ACC112 (cell line): ENCODE measurements around the gene NTM.

Experiments
- H2AFZ ChIP-seq: fragments of 200-600 bp; sonication (generic); one replicate; pipeline ENCODE4 v1.6.0; 2017; ENCODE audit warnings: antibody characterized with exemption, low read length; ENCODE audit not compliant: unreplicated experiment
- H3K27ac ChIP-seq: fragments of 200-600 bp; sonication (generic); 2 replicates; pipeline ENCODE4 v1.5.1; 2014; ENCODE audit warnings: low read depth, mild to moderate bottlenecking, antibody characterized with exemption, low read length, moderate library complexity
- H3K27me3 ChIP-seq: fragments of 200-600 bp; sonication (generic); 2 replicates; pipeline ENCODE4 v1.6.1; 2014; ENCODE audit warnings: mild to moderate bottlenecking, antibody characterized with exemption, low read length, moderate library complexity, mixed read lengths; ENCODE audit not compliant: insufficient read depth
- H3K36me3 ChIP-seq: fragments of 200-600 bp; sonication (generic); 2 replicates; pipeline ENCODE4 v1.6.1; 2016; ENCODE audit warnings: mild to moderate bottlenecking, antibody characterized with exemption, low read length, moderate library complexity, mixed read lengths; ENCODE audit not compliant: insufficient read depth
- H3K4me1 ChIP-seq: fragments of 200-600 bp; sonication (generic); one replicate; pipeline ENCODE4 v1.6.1; 2016; ENCODE audit warnings: low read length, mixed read lengths; ENCODE audit not compliant: insufficient read depth, unreplicated experiment, control insufficient read depth
- H3K4me3 ChIP-seq: fragments of 200-600 bp; sonication (generic); 2 replicates; pipeline ENCODE4 v1.5.1; 2014; ENCODE audit warnings: mild to moderate bottlenecking, low read depth, low read length
- H3K79me2 ChIP-seq: fragments of 200-600 bp; sonication (generic); one replicate; pipeline ENCODE4 v1.6.0; 2016; ENCODE audit warnings: low read length; ENCODE audit not compliant: control insufficient read depth, unreplicated experiment, insufficient read depth

NTM gene

GRCh38 chr11:132088551-132088950, 718.1 kb downstream of the NTM start:
- no peaks in the 10 kb centered on the region for H3K27me3 ChIP-seq
- no peak overlapping the region for H3K4me3 ChIP-seq
- no peak overlapping the region for H2AFZ ChIP-seq
- no peaks in the 10 kb centered on the region for H3K4me1 ChIP-seq
- no peaks in the 10 kb centered on the region for H3K79me2 ChIP-seq
- H3K36me3 ChIP-seq = peaks cover 4% of the 10 kb centered on the region; the same call in 1 of the 2 replicates
- H3K27ac ChIP-seq = no peak overlapping the region

GRCh38 chr11:132093536-132094259, 723.3 kb downstream of the NTM start:
- Histone ChIP-seq H3K79me2 (no peaks in the 10 kb centered on the region), H3K4me3 (no peak overlapping the region), H3K36me3 (no peaks in the 10 kb centered on the region), H3K27me3 (no peaks in the 10 kb centered on the region), H3K4me1 (no peaks in the 10 kb centered on the region), H3K27ac (no peak overlapping the region), H2AFZ (no peak overlapping the region)

- Histone ChIP-seq H3K4me3 (no peak overlapping the region), H3K4me1 (no peaks in the 10 kb centered on the region), H3K27me3 (no peaks in the 10 kb centered on the region), H3K36me3 (no peaks in the 10 kb centered on the region), H3K27ac (no peak overlapping the region), H2AFZ (no peak overlapping the region), H3K79me2 (no peaks in the 10 kb centered on the region)
These were observed 724.2 kb downstream of the NTM start for GRCh38 chr11:132094598-132094997.

GRCh38 chr11:132095230-132096131, 725.1 kb downstream of the NTM start:
- Histone ChIP-seq H3K4me1 (no peaks in the 10 kb centered on the region), H3K27me3 (no peaks in the 10 kb centered on the region), H3K36me3 (no peaks in the 10 kb centered on the region), H3K27ac (no peak overlapping the region), H3K4me3 (no peak overlapping the region), H2AFZ (no peak overlapping the region), H3K79me2 (no peaks in the 10 kb centered on the region)

- Histone ChIP-seq H3K4me3 (no peak overlapping the region), H3K36me3 (no peaks in the 10 kb centered on the region), H2AFZ (no peak overlapping the region), H3K79me2 (no peaks in the 10 kb centered on the region), H3K27me3 (no peaks in the 10 kb centered on the region), H3K4me1 (no peaks in the 10 kb centered on the region), H3K27ac (no peak overlapping the region)
These were observed 725.9 kb downstream of the NTM start for GRCh38 chr11:132096132-132096825.

- Histone ChIP-seq H3K36me3 (no peaks in the 10 kb centered on the region), H3K27me3 (no peaks in the 10 kb centered on the region), H3K4me1 (no peaks in the 10 kb centered on the region), H3K4me3 (no peak overlapping the region), H3K79me2 (no peaks in the 10 kb centered on the region), H2AFZ (no peak overlapping the region), H3K27ac (no peak overlapping the region)
These were observed 729.3 kb downstream of the NTM start for GRCh38 chr11:132099692-132100091.

- no peaks in the 10 kb centered on the region for H3K36me3 ChIP-seq
- H3K4me3 ChIP-seq = no peak overlapping the region
- H3K27me3 ChIP-seq = no peaks in the 10 kb centered on the region
- no peaks in the 10 kb centered on the region for H3K4me1 ChIP-seq
- H3K27ac ChIP-seq = no peak overlapping the region
- H3K79me2 ChIP-seq = no peaks in the 10 kb centered on the region
- no peak overlapping the region for H2AFZ ChIP-seq
These were observed 730.2 kb downstream of the NTM start for GRCh38 chr11:132100583-132100982.

- Histone ChIP-seq H2AFZ (no peak overlapping the region), H3K36me3 (no peaks in the 10 kb centered on the region), H3K27me3 (no peaks in the 10 kb centered on the region), H3K4me1 (no peaks in the 10 kb centered on the region), H3K79me2 (no peaks in the 10 kb centered on the region), H3K4me3 (no peak overlapping the region), H3K27ac (no peak overlapping the region)
These were observed 731.5 kb downstream of the NTM start for GRCh38 chr11:132101881-132102280.

GRCh38 chr11:132103021-132103420, 732.6 kb downstream of the NTM start:
- H3K27ac ChIP-seq = no peak overlapping the region
- no peaks in the 10 kb centered on the region for H3K79me2 ChIP-seq
- H3K27me3 ChIP-seq = no peaks in the 10 kb centered on the region
- H3K36me3 ChIP-seq = no peaks in the 10 kb centered on the region
- H2AFZ ChIP-seq = no peak overlapping the region
- no peaks in the 10 kb centered on the region for H3K4me1 ChIP-seq
- no peak overlapping the region for H3K4me3 ChIP-seq

GRCh38 chr11:132106096-132106982, 735.9 kb downstream of the NTM start:
- H3K27me3 ChIP-seq = no peaks in the 10 kb centered on the region
- H3K4me1 ChIP-seq = peaks cover 2% of the 10 kb centered on the region
- no peak overlapping the region for H2AFZ ChIP-seq
- no peak overlapping the region for H3K4me3 ChIP-seq
- no peaks in the 10 kb centered on the region for H3K79me2 ChIP-seq
- no peaks in the 10 kb centered on the region for H3K36me3 ChIP-seq
- H3K27ac ChIP-seq = no peak overlapping the region
